Activated naive CD4-positive, alpha-beta T cell treated with anti-CD3 and anti-CD28 coated beads, Interleukin-2, amount 10 ng/mL, durations not matched to agents 7 days and 5 days (primary cell): ENCODE results near the gene KRT16.
"Not testable (repeated sequence)": the region's sequence is repeated elsewhere in the genome, so short reads cannot be mapped to it uniquely, and the experiment has no call there.

Experiments used
- CTCF ChIA-PET: fragments of 350-600 bp; sonication (Branson Sonifier 250); formaldehyde crosslinking; loops from one replicate; lab custom pipeline; 2021; ENCODE audit warnings: antibody characterized with exemption; lab: Charles Lee
- DNase-seq: peaks from one replicate; pipeline ENCODE4 v3.0.0-alpha.2; 2020
- H3K27ac Mint-ChIP-seq: one replicate; pipeline ENCODE4 v1.8.0; 2021; ENCODE audit warnings: mild to moderate bottlenecking, moderate library complexity, mixed read lengths
- H3K27me3 Mint-ChIP-seq: one replicate; pipeline ENCODE4 v1.8.0; 2021; ENCODE audit warnings: mild to moderate bottlenecking, mixed read lengths
- H3K36me3 Mint-ChIP-seq: one replicate; pipeline ENCODE4 v1.8.0; 2021; ENCODE audit warnings: mixed read lengths
- H3K4me1 Mint-ChIP-seq: one replicate; pipeline ENCODE4 v1.8.0; 2021; ENCODE audit warnings: mixed read lengths
- H3K4me3 Mint-ChIP-seq: one replicate; pipeline ENCODE4 v1.8.0; 2021; ENCODE audit warnings: mild to moderate bottlenecking, moderate library complexity, mixed read lengths
- H3K9me3 Mint-ChIP-seq: one replicate; pipeline ENCODE4 v1.8.0; 2021; ENCODE audit warnings: mixed read lengths

Gene KRT16

DNA sequence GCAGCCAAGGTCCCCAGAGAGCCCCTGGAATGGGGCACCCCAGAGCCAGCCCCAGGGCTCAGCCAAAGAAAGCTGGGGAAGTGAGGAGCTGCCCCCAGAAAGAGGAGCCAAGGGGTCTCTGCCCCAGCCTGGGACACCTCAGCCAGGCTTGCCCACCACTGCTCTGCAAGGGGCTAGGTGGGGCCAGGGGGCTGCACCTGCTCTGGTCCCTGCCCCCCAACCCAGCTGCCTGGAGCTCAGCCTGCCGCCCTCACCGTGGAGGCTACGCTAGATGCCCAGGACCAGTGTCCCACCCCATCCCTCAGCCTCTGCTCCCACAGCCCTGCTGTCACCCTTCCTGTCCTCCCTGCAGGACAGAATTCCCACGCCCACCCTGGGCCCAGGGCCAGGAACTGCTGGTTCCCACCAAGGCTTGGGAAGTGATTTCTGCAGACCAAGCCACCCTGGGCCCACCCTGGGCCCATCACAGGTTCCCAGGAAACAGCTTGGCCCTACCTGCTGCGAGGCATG is 39.9 kb upstream of the KRT16 start:
- Mint-ChIP-seq H3K9me3 (no peaks in the 10 kb centered on the region), H3K27me3 (peaks cover 26% of the 10 kb centered on the region), H3K4me3 (no peak overlapping the region), H3K36me3 (no peaks in the 10 kb centered on the region), H3K27ac (no peak overlapping the region), H3K4me1 (peaks cover 10% of the 10 kb centered on the region)
- CTCF ChIA-PET, result interaction anchor here (9.7 to 13.3 kb wide), 2 partner anchors 13 to 102 kb away, joined by 142 to 311 read pairs; no protein-coding TSS in a partner anchor
- DNase-seq, result no peak

DNA sequence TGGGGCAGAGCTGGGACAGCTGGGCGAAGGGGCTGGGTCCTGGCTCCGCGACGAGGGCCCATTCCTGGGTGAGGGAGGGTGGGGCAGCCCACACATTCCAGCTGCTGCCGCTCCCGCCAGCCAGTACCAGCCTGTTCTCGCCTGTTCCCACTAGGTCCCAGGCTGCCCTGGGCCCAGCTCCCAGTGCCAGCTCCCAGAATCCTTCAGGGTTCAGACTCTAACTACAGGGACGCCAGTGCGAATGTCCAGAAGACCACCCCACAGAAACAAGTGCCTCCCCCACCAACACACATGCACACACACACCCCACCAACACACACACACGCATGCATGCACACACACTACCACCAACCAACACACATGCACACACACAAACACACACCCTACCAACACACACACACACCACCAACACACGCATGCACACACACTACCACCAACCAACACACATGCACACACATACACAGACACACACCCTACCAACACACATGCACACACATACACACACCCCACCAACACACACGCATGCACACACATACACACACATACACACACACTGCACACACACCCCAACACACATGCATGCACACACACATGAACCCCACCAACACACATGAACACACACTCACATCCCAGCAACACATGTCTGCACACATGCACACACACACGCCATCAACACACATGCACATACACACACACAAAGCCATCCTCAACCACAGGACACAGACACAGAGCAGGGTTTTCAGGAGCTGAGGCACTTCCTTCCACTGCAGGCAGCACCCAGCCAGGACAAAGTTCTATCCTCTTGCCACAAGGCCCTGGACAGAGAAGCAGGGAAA is 39.3 kb upstream of the KRT16 start:
- CTCF ChIA-PET, result interaction anchor here (9.7 to 13.3 kb wide), 2 partner anchors 14 to 102 kb away, joined by 142 to 311 read pairs; no protein-coding TSS in a partner anchor
- peaks cover 25% of the 10 kb centered on the region for H3K27me3 Mint-ChIP-seq
- H3K4me3 Mint-ChIP-seq, result no peak overlapping the region
- peaks cover 10% of the 10 kb centered on the region for H3K4me1 Mint-ChIP-seq
- no peaks in the 10 kb centered on the region for H3K36me3 Mint-ChIP-seq
- H3K9me3 Mint-ChIP-seq, result no peaks in the 10 kb centered on the region
- H3K27ac Mint-ChIP-seq, result no peak overlapping the region
- DNase-seq, result no peak

DNA sequence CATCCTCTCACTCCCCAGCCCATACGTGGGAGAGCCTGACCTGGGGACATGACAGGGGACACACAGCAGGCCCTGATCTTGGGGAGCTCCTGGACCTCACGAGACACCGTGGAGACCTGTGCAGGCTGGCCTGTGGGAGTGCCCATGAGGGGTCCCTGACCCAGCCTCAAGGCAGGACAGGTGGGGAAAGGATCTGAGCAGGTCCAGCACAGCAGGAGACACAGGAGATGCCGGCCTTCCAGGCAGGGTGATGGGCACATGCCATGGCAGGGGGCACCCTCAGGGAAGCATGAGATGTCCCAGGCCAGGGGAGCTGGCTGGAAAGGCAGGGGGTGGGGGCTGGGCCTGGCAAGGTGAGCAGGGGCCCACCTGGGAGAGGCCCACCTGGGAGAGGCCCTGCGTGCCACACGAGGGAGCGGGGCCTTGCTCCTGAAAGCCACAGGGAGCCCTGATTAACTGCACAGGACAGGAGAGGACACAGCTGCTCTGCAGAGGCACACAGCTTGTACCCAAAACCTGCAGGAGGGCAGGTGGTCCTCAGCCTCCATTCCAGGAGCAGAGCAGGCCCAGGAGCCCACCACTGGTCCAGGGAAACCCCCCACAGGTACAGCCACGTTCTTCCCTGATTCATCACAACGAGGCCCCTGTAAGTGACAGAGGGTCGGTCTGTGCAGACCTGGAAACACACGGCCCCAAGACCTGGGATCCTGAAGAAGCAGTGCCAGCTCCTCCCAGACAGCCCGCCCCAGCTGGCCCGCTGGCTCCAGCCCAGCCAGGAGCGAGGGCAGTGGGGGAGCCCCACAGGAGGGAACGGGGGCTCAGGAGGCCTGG is 38.4 kb upstream of the KRT16 start:
- H3K36me3 Mint-ChIP-seq, result no peaks in the 10 kb centered on the region
- H3K27ac Mint-ChIP-seq, result no peak overlapping the region
- no peak for DNase-seq
- no peak overlapping the region for H3K4me3 Mint-ChIP-seq
- H3K4me1 Mint-ChIP-seq, result peaks cover 10% of the 10 kb centered on the region
- H3K27me3 Mint-ChIP-seq, result peaks cover 19% of the 10 kb centered on the region
- H3K9me3 Mint-ChIP-seq, result no peaks in the 10 kb centered on the region
- CTCF ChIA-PET, result interaction anchor here (9.7 to 13.3 kb wide), 2 partner anchors 14 to 101 kb away, joined by 142 to 311 read pairs; no protein-coding TSS in a partner anchor

DNA sequence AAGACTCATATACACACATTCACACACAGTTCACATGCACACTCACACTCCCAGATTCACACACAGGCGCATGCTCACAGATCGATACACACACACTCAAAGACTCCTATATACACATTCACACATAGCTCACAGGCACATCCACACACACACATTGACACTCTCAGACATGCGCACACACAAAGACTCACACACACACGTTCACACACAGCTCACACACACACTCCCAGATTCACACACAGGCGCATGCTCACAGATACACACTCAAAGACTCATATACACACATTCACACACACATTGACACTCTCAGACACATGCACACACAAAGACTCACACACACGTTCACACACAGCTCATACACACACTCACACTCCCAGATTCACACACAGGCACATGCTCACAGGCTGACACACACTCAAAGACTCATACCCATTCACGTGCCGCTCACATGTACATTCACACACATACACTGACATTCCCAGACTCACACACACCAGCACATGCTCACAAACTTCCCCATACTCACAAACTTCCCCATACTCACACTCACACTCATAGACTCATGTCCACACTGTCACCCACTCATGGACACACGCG is 37.5 kb upstream of the KRT16 start:
- CTCF ChIA-PET, result interaction anchor here (0.7 to 13.3 kb wide), 6 partner anchors 10 to 799 kb away, joined by 3 to 311 read pairs (median 10); no protein-coding TSS in a partner anchor
- H3K9me3 Mint-ChIP-seq, result no peaks in the 10 kb centered on the region
- H3K4me1 Mint-ChIP-seq, result peaks cover 10% of the 10 kb centered on the region
- no peaks in the 10 kb centered on the region for H3K36me3 Mint-ChIP-seq
- no peak for DNase-seq
- H3K27ac Mint-ChIP-seq, result no peak overlapping the region
- H3K27me3 Mint-ChIP-seq, result peaks cover 17% of the 10 kb centered on the region
- H3K4me3 Mint-ChIP-seq, result no peak overlapping the region

DNA sequence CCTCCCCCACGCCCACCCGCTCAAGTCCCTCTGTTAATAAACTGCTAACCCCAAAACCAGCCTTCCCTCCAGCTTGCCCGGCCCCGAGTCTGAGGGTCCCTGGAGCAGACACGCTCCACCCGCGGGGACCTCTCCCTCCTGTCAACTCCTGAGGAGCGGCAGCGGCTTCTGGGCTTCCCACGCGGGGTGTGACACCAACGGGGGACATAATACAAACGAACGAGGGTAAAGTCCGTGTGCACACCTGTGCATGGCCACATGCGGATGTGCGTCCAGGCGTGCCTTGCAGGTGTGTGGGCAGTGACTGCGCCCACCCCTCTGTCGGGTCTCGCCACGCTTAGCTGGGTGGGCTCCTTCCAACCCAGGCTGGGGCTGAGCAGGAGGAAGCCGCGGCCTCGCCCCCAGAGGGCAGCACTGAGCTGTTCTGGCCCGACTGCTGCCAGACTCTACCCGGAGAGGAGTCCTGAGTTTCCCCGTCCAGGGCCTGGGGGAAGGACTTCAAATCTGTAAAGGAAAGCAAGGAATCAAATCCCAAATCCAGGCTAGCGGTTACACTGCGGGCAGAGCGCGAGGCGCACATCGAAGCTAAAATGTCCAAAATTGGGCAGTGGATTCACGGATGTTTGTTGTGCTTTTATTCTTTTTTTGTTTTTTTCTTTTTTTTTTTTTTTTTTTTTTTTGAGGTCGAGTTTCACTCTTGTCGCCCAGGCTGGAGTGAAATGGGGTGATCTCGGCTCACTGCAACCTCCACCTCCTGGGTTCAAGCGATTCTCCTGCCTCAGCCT is 36.0 kb upstream of the KRT16 start:
- CTCF ChIA-PET, result interaction anchor here (0.6 to 13.3 kb wide), 29 partner anchors 9 to 1075 kb away, joined by 3 to 311 read pairs (median 4); partner anchors contain the start of gene KRT37
- Mint-ChIP-seq H3K27ac (no peak overlapping the region), H3K4me1 (peaks cover 10% of the 10 kb centered on the region), H3K36me3 (no peaks in the 10 kb centered on the region), H3K27me3 (peaks cover 20% of the 10 kb centered on the region), H3K4me3 (peak overlapping the region; percentile 46), H3K9me3 (no peaks in the 10 kb centered on the region)
- peak; percentile 88 for DNase-seq

DNA sequence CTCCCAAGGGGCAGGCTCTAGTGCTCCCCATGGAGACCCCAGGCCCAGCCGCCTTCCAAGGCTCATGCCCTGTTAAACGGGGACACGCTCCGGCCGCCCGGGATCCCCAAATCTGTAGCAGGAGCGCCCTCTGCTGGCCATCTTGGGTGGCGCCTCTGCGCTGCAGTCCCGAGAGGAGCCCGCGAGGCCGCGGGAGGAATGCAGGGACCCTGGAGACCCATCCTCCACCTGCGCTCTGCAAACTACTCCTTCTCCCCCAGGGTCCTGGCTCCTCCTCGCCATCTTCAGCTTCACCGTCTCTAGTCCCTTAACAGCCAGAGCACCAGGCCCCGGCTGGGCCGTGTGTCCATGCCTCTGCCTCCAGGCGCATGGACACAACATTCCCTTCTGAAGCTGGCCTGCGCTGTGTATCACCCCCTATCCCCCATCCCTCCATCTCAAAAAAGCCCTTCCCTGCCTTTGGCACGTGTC is 35.4 kb upstream of the KRT16 start:
- peak; percentile 91 for DNase-seq
- H3K4me1 Mint-ChIP-seq, result peaks cover 10% of the 10 kb centered on the region
- peaks cover 22% of the 10 kb centered on the region for H3K27me3 Mint-ChIP-seq
- H3K9me3 Mint-ChIP-seq, result no peaks in the 10 kb centered on the region
- peak overlapping the region; percentile 46 for H3K4me3 Mint-ChIP-seq
- H3K36me3 Mint-ChIP-seq, result no peaks in the 10 kb centered on the region
- CTCF ChIA-PET, result interaction anchor here (0.6 to 13.3 kb wide), 28 partner anchors 9 to 1074 kb away, joined by 3 to 311 read pairs (median 4); partner anchors contain the start of gene KRT37
- H3K27ac Mint-ChIP-seq, result no peak overlapping the region

DNA sequence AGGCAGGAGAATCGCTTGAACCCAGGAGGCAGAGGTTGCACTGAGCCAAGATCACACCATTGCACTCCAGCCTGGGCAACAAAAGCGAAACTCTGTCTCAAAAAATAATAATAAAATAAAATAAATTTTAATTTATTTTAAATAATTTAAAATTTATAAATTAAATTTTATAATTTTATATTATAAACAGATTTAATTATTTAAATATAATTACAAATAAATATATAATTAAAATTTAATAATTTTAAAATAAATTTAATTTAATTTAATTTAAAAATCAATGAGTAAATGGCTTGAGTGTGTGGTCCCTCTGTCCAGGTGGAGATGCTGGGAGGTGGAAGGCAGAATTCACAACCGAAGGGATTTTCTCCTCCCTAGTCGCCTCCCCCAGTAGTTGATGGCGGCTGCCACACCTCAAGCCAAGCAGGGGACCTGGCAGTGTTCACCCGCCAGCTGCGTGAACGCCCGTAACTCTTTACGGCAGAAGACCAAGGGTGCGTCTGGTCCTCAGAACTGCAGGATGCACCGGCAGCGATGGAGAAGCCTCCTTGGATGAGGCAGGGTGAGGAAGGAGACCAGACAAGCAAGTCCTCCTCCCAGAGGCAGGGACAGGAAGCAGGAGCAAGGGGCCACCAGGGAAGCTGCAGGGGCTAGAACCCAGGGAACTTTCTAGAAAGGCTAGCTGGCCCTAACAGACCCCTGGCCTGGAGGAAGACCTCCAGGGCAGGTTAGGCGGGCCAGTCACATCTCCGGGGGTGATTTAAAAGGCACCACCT is 34.7 kb upstream of the KRT16 start:
- H3K27ac Mint-ChIP-seq, result no peak overlapping the region
- no peak overlapping the region for H3K4me3 Mint-ChIP-seq
- H3K9me3 Mint-ChIP-seq, result no peaks in the 10 kb centered on the region
- CTCF ChIA-PET, result interaction anchor here (0.7 to 13.3 kb wide), 13 partner anchors 10 to 849 kb away, joined by 3 to 311 read pairs (median 7); partner anchors contain the start of gene KRT37
- H3K4me1 Mint-ChIP-seq, result peaks cover 10% of the 10 kb centered on the region
- H3K27me3 Mint-ChIP-seq, result peaks cover 23% of the 10 kb centered on the region
- H3K36me3 Mint-ChIP-seq, result no peaks in the 10 kb centered on the region
- no peak for DNase-seq

DNA sequence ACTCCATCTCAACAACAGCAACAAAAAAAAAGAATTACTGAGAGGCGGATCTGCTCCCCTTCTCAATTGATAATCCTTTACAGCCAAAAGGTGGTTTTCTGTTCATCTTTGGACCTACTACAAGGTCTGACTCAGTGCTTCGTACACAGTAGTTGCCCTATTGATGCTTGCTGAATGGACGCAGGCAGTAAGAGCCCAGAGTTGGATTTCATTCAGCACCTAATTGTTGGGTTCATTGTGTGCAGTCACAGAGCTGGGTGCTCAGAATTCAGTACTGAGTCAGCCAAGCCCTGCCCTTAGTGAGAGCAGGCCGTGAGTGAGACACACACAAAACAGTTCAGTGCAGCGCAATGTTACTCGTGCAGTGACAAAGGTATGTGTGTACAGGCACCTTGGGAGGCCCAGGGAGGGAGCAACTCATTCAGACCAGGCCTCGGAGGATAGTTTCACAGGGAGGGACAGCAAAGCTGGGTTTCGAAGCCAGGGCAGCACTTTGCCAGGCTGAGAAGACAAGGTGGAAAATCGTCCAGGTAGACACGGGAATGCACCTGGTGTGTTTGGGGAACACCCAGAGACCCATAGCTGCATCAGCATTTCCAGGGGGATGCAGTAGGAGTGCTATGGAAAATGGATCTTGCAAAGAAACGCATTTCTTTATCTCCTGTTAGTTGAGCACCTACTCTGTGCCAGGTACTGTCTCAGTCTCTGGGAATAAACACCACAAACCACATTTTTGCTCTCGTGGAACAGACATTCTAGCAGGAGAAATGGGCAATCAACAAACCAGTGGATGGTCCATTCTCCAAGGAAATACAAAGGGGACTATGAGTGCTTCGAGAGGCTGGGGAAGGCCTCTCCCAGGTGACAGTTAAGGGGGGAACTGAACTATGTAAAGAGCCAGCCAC is 29.9 kb upstream of the KRT16 start:
- CTCF ChIA-PET, result no interaction called here
- H3K27me3 Mint-ChIP-seq, result peaks cover 10% of the 10 kb centered on the region
- H3K27ac Mint-ChIP-seq, result no peak overlapping the region
- no peak overlapping the region for H3K4me3 Mint-ChIP-seq
- H3K9me3 Mint-ChIP-seq, result no peaks in the 10 kb centered on the region
- no peaks in the 10 kb centered on the region for H3K4me1 Mint-ChIP-seq
- DNase-seq, result no peak
- no peaks in the 10 kb centered on the region for H3K36me3 Mint-ChIP-seq

DNA sequence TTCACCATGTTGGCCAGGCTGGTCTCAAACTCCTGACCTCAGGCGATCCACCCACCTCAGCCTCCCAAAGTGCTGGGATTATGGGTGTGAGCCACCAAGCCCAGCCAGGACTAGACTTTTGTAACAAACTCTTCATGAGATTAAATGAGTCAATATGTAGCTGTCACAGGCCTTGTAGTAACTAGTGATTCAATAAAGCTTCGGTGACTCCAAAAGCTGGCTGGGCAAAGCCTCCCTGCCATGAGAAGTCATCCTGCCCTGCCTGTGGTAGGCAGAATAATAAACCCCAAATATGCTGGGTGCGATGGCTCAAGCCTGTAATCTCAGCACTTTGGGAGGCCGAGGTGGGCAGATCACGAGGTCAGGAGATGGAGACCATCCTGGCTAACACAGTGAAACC is 28.0 kb upstream of the KRT16 start:
- not testable (repeated sequence) for H3K4me3 Mint-ChIP-seq, H3K36me3 Mint-ChIP-seq, H3K9me3 Mint-ChIP-seq, H3K27ac Mint-ChIP-seq, DNase-seq, H3K27me3 Mint-ChIP-seq, H3K4me1 Mint-ChIP-seq
- CTCF ChIA-PET, result interaction anchor here (0.7 to 1.4 kb wide), 5 partner anchors 9 to 92 kb away, joined by 3 to 5 read pairs (median 4); no protein-coding TSS in a partner anchor

DNA sequence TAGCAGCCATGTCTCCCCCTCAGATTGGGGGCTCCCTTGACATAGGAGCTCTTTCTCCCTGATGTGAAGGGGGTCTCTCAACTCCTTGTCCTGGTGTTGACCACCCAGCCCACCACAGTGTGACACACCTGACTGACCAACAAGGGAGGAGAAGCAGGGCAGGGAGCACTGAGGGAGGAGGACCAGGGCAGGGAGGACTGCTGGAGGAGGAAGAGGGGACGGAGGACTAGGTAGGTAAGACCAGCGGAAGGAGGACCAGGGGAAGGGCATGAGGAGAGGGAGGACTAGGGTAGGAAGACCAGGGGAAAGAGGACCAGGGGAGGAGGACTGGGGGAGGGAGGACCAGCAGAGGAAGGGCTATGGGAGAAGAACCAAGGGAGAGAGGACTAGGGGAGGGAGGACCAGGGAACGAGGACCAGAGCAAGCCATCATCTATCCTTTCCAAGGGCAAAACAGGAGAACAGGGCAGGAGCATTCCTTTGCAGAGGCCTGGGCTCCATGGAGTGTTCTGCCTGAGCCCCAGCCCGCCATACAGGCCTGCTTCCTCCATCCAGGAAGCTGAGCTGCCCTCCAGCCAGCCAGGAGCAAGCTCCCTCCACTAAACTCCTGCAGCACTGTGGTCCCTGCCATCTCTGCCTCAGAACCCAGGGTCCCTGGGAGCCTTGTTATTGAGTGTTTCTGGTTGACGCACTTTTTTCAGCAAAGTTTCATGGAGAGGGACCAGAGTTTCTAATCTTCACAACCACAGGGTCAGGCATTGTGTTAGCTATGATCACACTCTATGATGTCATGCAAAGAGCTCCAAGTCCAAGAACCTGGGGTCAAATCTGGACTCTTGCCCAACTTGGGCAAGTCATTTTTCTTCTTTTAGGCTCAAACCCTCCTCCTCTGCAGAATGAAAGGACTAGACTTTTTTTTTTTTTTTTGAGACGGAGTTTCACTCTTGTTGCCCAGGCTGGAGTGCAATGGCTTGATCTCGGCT is 27.2 kb upstream of the KRT16 start:
- Mint-ChIP-seq H3K36me3 (no peaks in the 10 kb centered on the region), H3K27ac (no peak overlapping the region), H3K9me3 (no peaks in the 10 kb centered on the region), H3K4me3 (no peak overlapping the region), H3K4me1 (no peaks in the 10 kb centered on the region), H3K27me3 (peaks cover 7% of the 10 kb centered on the region)
- DNase-seq, result no peak
- CTCF ChIA-PET, result interaction anchor here (1.1 to 1.5 kb wide), 3 partner anchors 9 to 23 kb away, joined by 3 to 7 read pairs (median 3); no protein-coding TSS in a partner anchor

DNA sequence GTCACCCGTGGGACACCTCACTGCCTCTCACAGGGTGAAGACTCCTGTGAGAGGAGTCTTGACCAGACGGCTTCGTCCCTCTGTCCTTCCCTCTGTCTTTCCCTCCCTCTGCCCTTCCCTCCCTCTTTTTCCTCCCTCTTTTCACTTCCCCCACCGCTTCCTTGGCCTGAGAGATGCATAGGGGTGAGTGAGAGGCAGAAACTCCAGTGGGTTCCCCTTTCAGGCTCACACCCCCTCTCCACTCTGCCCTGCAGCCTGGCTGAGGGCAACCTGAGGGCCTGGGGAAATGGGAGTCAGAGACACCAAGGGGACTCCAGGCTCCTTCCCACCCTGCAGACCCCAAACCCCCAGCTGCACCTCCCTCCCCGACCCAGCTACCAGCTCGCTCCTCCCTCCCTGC is 26.4 kb upstream of the KRT16 start:
- no peak for DNase-seq
- Mint-ChIP-seq H3K4me1 (no peaks in the 10 kb centered on the region), H3K27me3 (peaks cover 4% of the 10 kb centered on the region), H3K9me3 (no peaks in the 10 kb centered on the region), H3K36me3 (no peaks in the 10 kb centered on the region), H3K4me3 (no peak overlapping the region), H3K27ac (no peak overlapping the region)
- CTCF ChIA-PET, result interaction anchor here (1.5 kb wide), 1 partner anchor 10 kb away, joined by 7 read pairs; no protein-coding TSS in a partner anchor
